Loucy (cell line): ENCODE measurements around the gene MON1A.

ENCODE experiments used
- H2AFZ ChIP-seq: fragments of 200-600 bp; sonication (generic); 2 replicates; pipeline ENCODE4 v1.6.0; 2016; ENCODE audit warnings: antibody characterized with exemption, mild to moderate bottlenecking, low read length, moderate library complexity
- H3F3A ChIP-seq: fragments of 200-600 bp; 2 replicates; pipeline ENCODE4 v1.6.0; 2016; ENCODE audit warnings: antibody characterized with exemption, low read depth, mild to moderate bottlenecking
- H3K27me3 ChIP-seq: fragments of 200-600 bp; sonication (generic); 2 replicates; pipeline ENCODE4 v1.6.1; 2014; ENCODE audit warnings: low read length, mild to moderate bottlenecking; ENCODE audit not compliant: insufficient read depth, poor library complexity, severe bottlenecking
- H3K36me3 ChIP-seq: fragments of 200-600 bp; sonication (generic); 2 replicates; pipeline ENCODE4 v1.6.1; 2016; ENCODE audit warnings: low read length; ENCODE audit not compliant: insufficient read depth
- H3K4me1 ChIP-seq: fragments of 200-600 bp; sonication (generic); 2 replicates; pipeline ENCODE4 v1.5.1; 2014; ENCODE audit warnings: low read length, mild to moderate bottlenecking; ENCODE audit not compliant: insufficient read depth, poor library complexity, severe bottlenecking
- H3K4me2 ChIP-seq: fragments of 200-600 bp; sonication (generic); 2 replicates; pipeline ENCODE4 v1.6.0; 2014; ENCODE audit warnings: antibody characterized with exemption, low read length, low read depth, mild to moderate bottlenecking; ENCODE audit not compliant: poor library complexity, severe bottlenecking
- H3K4me3 ChIP-seq: fragments of 200-600 bp; sonication (generic); 2 replicates; pipeline ENCODE4 v1.5.1; 2014; ENCODE audit warnings: low read length, mild to moderate bottlenecking, mixed read lengths; ENCODE audit not compliant: poor library complexity, severe bottlenecking
- H3K79me2 ChIP-seq: fragments of 200-600 bp; sonication (generic); 2 replicates; pipeline ENCODE4 v1.6.1; 2014; ENCODE audit warnings: low read length; ENCODE audit not compliant: insufficient read depth
- H3K9ac ChIP-seq: fragments of 200-600 bp; sonication (generic); 2 replicates; pipeline ENCODE4 v1.6.0; 2014; ENCODE audit warnings: mild to moderate bottlenecking, low read depth, low read length, moderate library complexity; ENCODE audit not compliant: poor library complexity, severe bottlenecking
- H3K9me2 ChIP-seq: fragments of 200-600 bp; sonication (generic); replicated peaks from 2 replicates; pipeline ENCODE4 v1.6.1; 2016; ENCODE audit warnings: low read depth, low read length, mixed read lengths
- H3K9me3 ChIP-seq: fragments of 200-600 bp; sonication (generic); 2 replicates; pipeline ENCODE4 v1.6.1; 2014; ENCODE audit warnings: mild to moderate bottlenecking, antibody characterized with exemption, low read length, low read depth; ENCODE audit not compliant: insufficient read depth
- H4K20me1 ChIP-seq: fragments of 200-600 bp; sonication (generic); 2 replicates; pipeline ENCODE4 v1.6.0; 2014; ENCODE audit warnings: antibody characterized with exemption, low read length, mild to moderate bottlenecking; ENCODE audit not compliant: insufficient read depth, poor library complexity, severe bottlenecking
- EZH2phosphoT487 ChIP-seq: fragments of 200-600 bp; IDR thresholded peaks from 2 replicates; pipeline ENCODE4 v1.6.1; 2018; ENCODE audit warnings: antibody characterized with exemption, mild to moderate bottlenecking, moderate library complexity, borderline replicate concordance
- TF ChIP-seq, protein P1 (sequence below): fragments of 200-600 bp; sonication (generic); conservative IDR thresholded peaks from 2 replicates; pipeline ENCODE4 v1.5.1; 2014; ENCODE audit warnings: mild to moderate bottlenecking, antibody characterized with exemption, low read length

The MON1A gene

DNA sequence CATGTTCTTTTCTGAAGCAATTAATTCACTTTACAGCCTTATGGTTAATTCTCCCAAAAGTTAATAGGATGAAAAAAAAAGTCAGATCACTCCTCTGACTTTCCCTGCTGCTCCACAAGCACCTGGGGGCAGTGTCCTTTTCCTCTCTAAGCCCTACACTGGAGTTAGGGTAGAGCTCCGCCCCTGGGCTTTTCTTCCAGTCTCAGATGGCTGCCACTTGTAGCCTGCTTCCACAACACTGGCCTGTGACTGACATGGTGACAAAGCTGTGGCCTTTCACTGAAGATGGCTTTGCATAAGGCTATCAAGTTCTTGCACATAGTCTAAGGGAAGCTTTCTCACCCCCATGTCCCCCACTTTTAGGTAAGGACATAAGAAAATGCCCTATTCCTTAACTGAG, 1.3 kb upstream of the MON1A start:
- H3K9ac ChIP-seq = no peak overlapping the region
- no peaks in the 10 kb centered on the region for H3K27me3 ChIP-seq
- TF ChIP-seq EZH2phosphoT487 = no peak
- TF ChIP-seq, protein P1, sequence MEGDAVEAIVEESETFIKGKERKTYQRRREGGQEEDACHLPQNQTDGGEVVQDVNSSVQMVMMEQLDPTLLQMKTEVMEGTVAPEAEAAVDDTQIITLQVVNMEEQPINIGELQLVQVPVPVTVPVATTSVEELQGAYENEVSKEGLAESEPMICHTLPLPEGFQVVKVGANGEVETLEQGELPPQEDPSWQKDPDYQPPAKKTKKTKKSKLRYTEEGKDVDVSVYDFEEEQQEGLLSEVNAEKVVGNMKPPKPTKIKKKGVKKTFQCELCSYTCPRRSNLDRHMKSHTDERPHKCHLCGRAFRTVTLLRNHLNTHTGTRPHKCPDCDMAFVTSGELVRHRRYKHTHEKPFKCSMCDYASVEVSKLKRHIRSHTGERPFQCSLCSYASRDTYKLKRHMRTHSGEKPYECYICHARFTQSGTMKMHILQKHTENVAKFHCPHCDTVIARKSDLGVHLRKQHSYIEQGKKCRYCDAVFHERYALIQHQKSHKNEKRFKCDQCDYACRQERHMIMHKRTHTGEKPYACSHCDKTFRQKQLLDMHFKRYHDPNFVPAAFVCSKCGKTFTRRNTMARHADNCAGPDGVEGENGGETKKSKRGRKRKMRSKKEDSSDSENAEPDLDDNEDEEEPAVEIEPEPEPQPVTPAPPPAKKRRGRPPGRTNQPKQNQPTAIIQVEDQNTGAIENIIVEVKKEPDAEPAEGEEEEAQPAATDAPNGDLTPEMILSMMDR = 0 out of 2 replicates have a peak, but pooled peaks have one; percentile 25
- peaks cover 5% of the 10 kb centered on the region; the same call in 1 of the 2 replicates for H3K79me2 ChIP-seq
- H3K9me3 ChIP-seq = no peaks in the 10 kb centered on the region
- no peaks in the 10 kb centered on the region for H3K36me3 ChIP-seq
- no peaks in the 10 kb centered on the region; the same call in 1 of the 2 replicates for H3F3A ChIP-seq
- H3K4me2 ChIP-seq = peak overlapping the region; percentile 1
- no peaks in the 10 kb centered on the region for H3K9me2 ChIP-seq
- H3K4me3 ChIP-seq = no peak overlapping the region
- no peaks in the 10 kb centered on the region for H4K20me1 ChIP-seq
- peak overlapping the region; percentile 97 for H2AFZ ChIP-seq
- H3K4me1 ChIP-seq = peaks cover 27% of the 10 kb centered on the region

DNA sequence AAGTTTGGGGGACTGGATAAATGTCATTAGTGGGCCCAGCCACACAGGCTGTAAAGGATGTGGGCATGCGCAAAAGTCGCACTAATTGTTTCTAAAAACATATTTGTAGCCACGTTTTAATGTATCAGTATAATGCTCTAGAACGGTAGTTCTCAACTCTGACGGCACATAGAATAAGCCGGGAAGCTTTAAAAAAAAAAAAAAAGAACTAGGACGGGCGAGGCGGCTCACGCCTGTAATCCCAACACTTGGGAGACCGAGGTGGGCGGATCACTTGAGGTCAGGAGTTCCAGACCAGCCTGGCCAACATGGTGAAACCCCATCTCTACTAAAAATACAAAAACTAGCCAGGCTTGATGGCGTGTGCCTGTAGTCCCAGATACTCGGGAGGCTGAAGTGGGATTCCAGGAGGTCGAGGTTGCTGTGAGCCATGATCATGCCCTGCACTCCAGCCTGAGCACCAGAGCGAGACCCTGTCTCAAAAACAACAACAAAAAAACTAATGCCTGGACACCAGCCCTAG, 618 bp upstream of the MON1A start:
- H3K36me3 ChIP-seq = no peaks in the 10 kb centered on the region
- no peaks in the 10 kb centered on the region; the same call in 1 of the 2 replicates for H3F3A ChIP-seq
- peaks cover 27% of the 10 kb centered on the region for H3K4me1 ChIP-seq
- TF ChIP-seq, protein P1 = no peak
- no peak for TF ChIP-seq EZH2phosphoT487
- H3K9me2 ChIP-seq = no peaks in the 10 kb centered on the region
- no peaks in the 10 kb centered on the region for H3K9me3 ChIP-seq
- peak overlapping the region; percentile 68 for H3K9ac ChIP-seq
- peak overlapping the region; percentile 79 for H3K4me3 ChIP-seq
- no peaks in the 10 kb centered on the region for H4K20me1 ChIP-seq
- H2AFZ ChIP-seq = peak overlapping the region; percentile 97
- H3K79me2 ChIP-seq = peaks cover 5% of the 10 kb centered on the region; the same call in 1 of the 2 replicates
- no peaks in the 10 kb centered on the region for H3K27me3 ChIP-seq
- peak overlapping the region; percentile 82 for H3K4me2 ChIP-seq

DNA sequence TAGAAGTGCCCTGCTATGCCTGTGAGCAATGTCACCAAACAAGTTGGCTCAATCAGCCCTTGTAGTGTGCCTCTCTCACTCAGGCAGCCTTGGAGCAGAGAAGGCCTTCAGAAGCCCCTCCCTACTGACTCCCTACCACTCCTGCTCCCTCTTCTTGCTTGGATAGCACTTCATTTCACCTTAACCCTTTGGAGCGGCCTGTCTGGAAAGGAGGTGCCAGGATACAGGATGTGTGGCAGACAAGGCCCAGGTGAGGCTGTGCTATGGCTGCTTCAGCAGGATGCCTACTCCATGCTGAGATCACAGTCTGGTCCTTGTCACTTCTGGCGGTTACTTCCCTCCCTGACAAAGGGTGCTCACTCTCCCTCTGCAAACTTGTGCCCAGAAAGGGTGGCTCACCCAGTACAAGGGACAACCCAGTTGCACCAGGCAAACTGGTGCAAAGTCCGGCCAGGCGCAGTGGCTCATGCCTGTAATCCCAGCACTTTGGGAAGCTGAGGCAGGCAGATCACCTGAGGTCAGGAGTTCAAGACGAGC, 1.1 kb downstream of the MON1A start:
- H3K4me3 ChIP-seq = peak overlapping the region; percentile 79
- H3K27me3 ChIP-seq = no peaks in the 10 kb centered on the region
- H3K9me3 ChIP-seq = no peaks in the 10 kb centered on the region
- no peaks in the 10 kb centered on the region for H4K20me1 ChIP-seq
- H3K36me3 ChIP-seq = no peaks in the 10 kb centered on the region
- peaks cover 27% of the 10 kb centered on the region for H3K4me1 ChIP-seq
- peak overlapping the region; percentile 82 for H3K4me2 ChIP-seq
- TF ChIP-seq EZH2phosphoT487 = no peak
- TF ChIP-seq, protein P1 = no peak
- H3K9me2 ChIP-seq = no peaks in the 10 kb centered on the region
- H2AFZ ChIP-seq = no peak overlapping the region
- H3K79me2 ChIP-seq = peaks cover 5% of the 10 kb centered on the region; the same call in 1 of the 2 replicates
- H3K9ac ChIP-seq = peak overlapping the region; percentile 68
- no peaks in the 10 kb centered on the region; the same call in 1 of the 2 replicates for H3F3A ChIP-seq
